Endothelial cell of umbilical vein (primary cell): ENCODE results near the gene SULT4A1. TPM values are rescaled to one million over a fixed set of nuclear protein-coding genes. Genes with fewer than 3 reads are reported as not detected.

Experiments used
- BruUV-seq: library from RNA; stranded (reverse); fragments of 400-500 nt; replicated peaks from 2 replicates; lab custom pipeline; 2021; lab: Mats Ljungman, UMichigan
- CTCF ChIA-PET: fragments of 300-600, 350-600 bp; sonication (Branson Sonifier 250); formaldehyde crosslinking; loops from one replicate; lab custom pipeline; 2021; ENCODE audit warnings: antibody characterized with exemption, inconsistent platforms; lab: Charles Lee
- POLR2A ChIA-PET: fragments of 300-600, 350-600 bp; sonication (Branson Sonifier 250); formaldehyde crosslinking; loops from one replicate; lab custom pipeline; 2021; ENCODE audit warnings: antibody characterized with exemption, inconsistent platforms; lab: Charles Lee
- DNase-seq: peaks from one replicate; pipeline ENCODE4 v3.0.0-alpha.2; 2011; ENCODE audit warnings: low read depth, low spot score
- FAIRE-seq: peaks from 2 replicates; lab custom pipeline; 2011; peaks lifted over from hg19 to GRCh38; lab: Jason Lieb, UNC
- H2AFZ ChIP-seq: 2 replicates; pipeline ENCODE4 v1.6.0; 2012; ENCODE audit warnings: low read depth, low read length, control low read depth, inconsistent platforms
- H3K27ac ChIP-seq: 2 replicates; pipeline ENCODE4 v1.5.1; 2011; ENCODE audit warnings: low read depth, mild to moderate bottlenecking, control low read depth, low read length, moderate library complexity; ENCODE audit not compliant: insufficient read depth
- H3K27me3 ChIP-seq, 2 experiments: 2 replicates each; pipeline versions ENCODE4 v1.6.0 to v1.6.1; 2011; ENCODE audit warnings: low read length in 2 of 2, mixed read lengths in 1 of 2; ENCODE audit not compliant: control insufficient read depth in 2 of 2, insufficient read depth in 2 of 2
- H3K36me3 ChIP-seq, 2 experiments: 2 replicates in 1 of 2; 3 replicates in 1 of 2; pipeline ENCODE4 v1.5.1; 2011; ENCODE audit warnings: low read length in 2 of 2, mild to moderate bottlenecking in 1 of 2, moderate library complexity in 1 of 2; ENCODE audit not compliant: control insufficient read depth in 2 of 2, insufficient read depth in 2 of 2; ENCODE audit errors: extremely low read depth in 1 of 2
- H3K4me1 ChIP-seq: 3 replicates; pipeline ENCODE4 v1.5.1; 2011; ENCODE audit warnings: mild to moderate bottlenecking, low read length; ENCODE audit not compliant: control insufficient read depth, insufficient read depth; ENCODE audit errors: extremely low read depth
- H3K4me2 ChIP-seq: 2 replicates; pipeline ENCODE4 v1.6.1; 2011; ENCODE audit warnings: low read length, control low read depth, mixed read lengths; ENCODE audit not compliant: insufficient read depth
- H3K4me3 ChIP-seq, 3 experiments: fragments of 200-600 bp in 1 of 3; sonication (generic), shearing (Covaris generic) in 1 of 3; replicated peaks in 1 of 3; 2 replicates each; pipeline ENCODE4 v1.5.1; 2011 to 2016; ENCODE audit warnings: control low read depth in 3 of 3, low read length in 3 of 3, mild to moderate bottlenecking in 2 of 3, inconsistent platforms in 1 of 3, low read depth in 1 of 3, moderate library complexity in 1 of 3; ENCODE audit not compliant: insufficient read depth in 1 of 3
- H3K79me2 ChIP-seq: 2 replicates; pipeline ENCODE4 v1.6.0; 2012; ENCODE audit warnings: low read length, inconsistent platforms; ENCODE audit not compliant: control insufficient read depth, insufficient read depth
- H3K9ac ChIP-seq: replicated peaks from 2 replicates; pipeline ENCODE3; 2011; ENCODE audit warnings: low read length, control low read depth; ENCODE audit not compliant: insufficient read depth; ENCODE audit errors: extremely low read depth
- H3K9me1 ChIP-seq: replicated peaks from 3 replicates; pipeline ENCODE4 v1.6.0; 2011; ENCODE audit warnings: mild to moderate bottlenecking, low read length; ENCODE audit not compliant: control insufficient read depth, insufficient read depth; ENCODE audit errors: extremely low read depth
- H3K9me3 ChIP-seq: replicated peaks from 2 replicates; pipeline ENCODE4 v1.5.1; 2012; ENCODE audit warnings: low read length, inconsistent platforms; ENCODE audit not compliant: control insufficient read depth, insufficient read depth
- H4K20me1 ChIP-seq: replicated peaks from 2 replicates; pipeline ENCODE3; 2011; ENCODE audit warnings: mild to moderate bottlenecking, low read length; ENCODE audit not compliant: control insufficient read depth, insufficient read depth; ENCODE audit errors: extremely low read depth
- CTCF ChIP-seq, 2 donors: IDR thresholded peaks; 1 replicate in 1 of 2; 2 replicates in 1 of 2; pipeline ENCODE4 v1.5.1; 2011; ENCODE audit warnings: low read length in 2 of 2, mild to moderate bottlenecking in 2 of 2, moderate library complexity in 2 of 2, control low read depth in 1 of 2, inconsistent platforms in 1 of 2, low read depth in 1 of 2; ENCODE audit not compliant: insufficient read depth in 1 of 2; ENCODE audit errors: extremely low read depth in 1 of 2
- EZH2 ChIP-seq: IDR thresholded peaks from 2 replicates; pipeline ENCODE4 v1.6.1; 2012; ENCODE audit warnings: borderline replicate concordance, low read depth, mild to moderate bottlenecking, moderate library complexity, low read length, inconsistent platforms; ENCODE audit not compliant: severe bottlenecking
- FOS ChIP-seq: IDR thresholded peaks from 2 replicates; pipeline ENCODE4 v1.6.1; 2011; ENCODE audit warnings: mild to moderate bottlenecking, low read length, moderate library complexity, borderline replicate concordance; ENCODE audit not compliant: insufficient read depth
- GATA2 ChIP-seq: IDR thresholded peaks from 2 replicates; pipeline ENCODE4 v1.7.0; 2011; ENCODE audit warnings: low read depth, mild to moderate bottlenecking, moderate library complexity, mixed read lengths, low read length; ENCODE audit not compliant: insufficient read length, insufficient read depth
- JUN ChIP-seq: IDR thresholded peaks from 2 replicates; pipeline ENCODE4 v1.6.1; 2011; ENCODE audit warnings: borderline replicate concordance, low read depth; ENCODE audit not compliant: insufficient read length, insufficient read depth
- MAX ChIP-seq: IDR thresholded peaks from 2 replicates; pipeline ENCODE4 v1.6.1; 2011; ENCODE audit not compliant: insufficient read depth, insufficient read length
- MYC ChIP-seq: IDR thresholded peaks from one replicate; pipeline ENCODE4 v1.6.1; 2011; ENCODE audit warnings: mild to moderate bottlenecking, low read depth, low read length
- POLR2A ChIP-seq: IDR thresholded peaks from 2 replicates; pipeline ENCODE4 v1.6.1; 2012; ENCODE audit warnings: low read depth, mild to moderate bottlenecking, control low read depth, low read length
- POLR2AphosphoS5 ChIP-seq: IDR thresholded peaks from 2 replicates; pipeline ENCODE4 v1.6.1; 2012; ENCODE audit warnings: low read depth, mild to moderate bottlenecking, control low read depth, low read length, moderate library complexity; ENCODE audit not compliant: insufficient read depth
- dilution Hi-C: fragments of 300-500 bp; cut with MboI; formaldehyde crosslinking; loops from one replicate; pipeline ENCODE4 v1.15.0; 2019; ENCODE audit warnings: low sequenced_read_pairs; ENCODE audit not compliant: extremely low pct_ligation_motif_present
- intact Hi-C: fragments of 100-400 bp; cut with micrococcal nuclease; formaldehyde crosslinking; loops from one replicate; pipeline ENCODE4 v1.10.0; 2022
- polyA plus RNA-seq, 4 experiments: library from polyadenylated mRNA; depleted of rRNA in 3 of 4; stranded (reverse) in 3 of 4; unstranded in 1 of 4; fragments of >200 nt; gene quantifications; 2 replicates each; pipeline versions ENCODE4 v1.2.1 to v1.2.3, GENCODE V29; 2011 to 2012; ENCODE audit warnings: missing spikeins in 1 of 4
- total RNA-seq: library from RNA; stranded (reverse); gene quantifications from 2 replicates; pipeline ENCODE4 v1.2.3, GENCODE V29; 2021

Gene SULT4A1
- total and polyA plus RNA-seq, 2 donors (not counting 3 experiments of a cell fraction or from before 2014, with no cell fraction given): 0.48 TPM; not detected in 1

GRCh38 chr22:43878079-43878795 lies 15.9 kb upstream of the SULT4A1 start:
- CTCF ChIA-PET: interaction anchor here (0.6 to 0.9 kb wide), 2 partner anchors 16 to 26 kb away, joined by 3 read pairs; no protein-coding TSS in a partner anchor
- POLR2A ChIA-PET: interaction anchor here (0.6 kb wide), 1 partner anchor 974 kb away, joined by 5 read pairs; no protein-coding TSS in a partner anchor
- H3K27ac ChIP-seq: no peak overlapping the region
- no peaks in the 10 kb centered on the region for H3K79me2 ChIP-seq
- no peak for TF ChIP-seq JUN
- no peak for TF ChIP-seq MYC
- TF ChIP-seq EZH2: no peak
- TF ChIP-seq POLR2A: no peak
- TF ChIP-seq CTCF (IDR thresholded peaks at IDR 0.05; ENCODE audit: extremely low read depth in 1 of 2, insufficient read depth in 1 of 2, low read depth in 1 of 2, low read length in 2 of 2): no peak
- no peak for TF ChIP-seq POLR2AphosphoS5
- no peak for TF ChIP-seq FOS
- TF ChIP-seq GATA2: no peak
- TF ChIP-seq MAX: no peak
- no peaks in the 10 kb centered on the region for H3K36me3 ChIP-seq
- intact Hi-C loops: no loop called here
- no peak overlapping the region for H2AFZ ChIP-seq
- no peaks in the 10 kb centered on the region for H3K9me1 ChIP-seq
- BruUV-seq: no TSS peak
- no peaks in the 10 kb centered on the region for H3K4me1 ChIP-seq
- H3K9me3 ChIP-seq: no peaks in the 10 kb centered on the region
- no peak overlapping the region for H3K4me3 ChIP-seq
- no peaks in the 10 kb centered on the region for H3K27me3 ChIP-seq
- no peak for FAIRE-seq
- no peaks in the 10 kb centered on the region for H4K20me1 ChIP-seq
- no peak for DNase-seq
- dilution Hi-C loops: no loop called here
- no peak overlapping the region for H3K9ac ChIP-seq
- H3K4me2 ChIP-seq: no peak overlapping the region
